K562 (cell line): Measurements from ENCODE around the gene RPS8. TPM values are rescaled to one million over a fixed set of nuclear protein-coding genes. Genes with fewer than 3 reads are reported as not detected.
A peak's percentile ranks its signal among the peaks of the same experiment; 100 is the strongest.

Experiments
- BCOR ChIP-seq: fragments of 450-650 bp; IDR thresholded peaks from 2 replicates; pipeline ENCODE4 v1.6.1; 2016
- CREM ChIP-seq: IDR thresholded peaks from 2 replicates; pipeline ENCODE4 v1.6.1; 2014; ENCODE audit warnings: antibody characterized with exemption, low read depth
- CSDE1 ChIP-seq, 2 experiments: fragments of 450-650 bp; IDR thresholded peaks; 2 replicates each; pipeline ENCODE4 v1.6.1; 2016; ENCODE audit warnings: mild to moderate bottlenecking in 1 of 2
- EHMT2 ChIP-seq: fragments of 450-650 bp; IDR thresholded peaks from 2 replicates; pipeline ENCODE4 v1.6.1; 2018; ENCODE audit warnings: antibody characterized with exemption
- HDAC8 ChIP-seq: fragments of 450-650 bp; IDR thresholded peaks from 2 replicates; pipeline ENCODE4 v1.6.1; 2016; ENCODE audit warnings: mild to moderate bottlenecking, missing genetic modification characterization, moderate library complexity, missing compliant biosample characterization
- HNRNPL ChIP-seq: fragments of 200-400 bp; formaldehyde crosslinking; IDR thresholded peaks from 2 replicates; pipeline ENCODE4 v1.6.1; 2017; ENCODE audit warnings: low read depth, mild to moderate bottlenecking, low read length
- KLF16 ChIP-seq: IDR thresholded peaks from 2 replicates; pipeline ENCODE4 v1.6.1; 2016; ENCODE audit warnings: antibody characterized with exemption
- NELFE ChIP-seq: IDR thresholded peaks from 2 replicates; pipeline ENCODE4 v1.6.1; 2011; ENCODE audit warnings: mild to moderate bottlenecking; ENCODE audit not compliant: insufficient read depth, insufficient read length
- NFRKB ChIP-seq: fragments of 450-650 bp; IDR thresholded peaks from 2 replicates; pipeline ENCODE4 v1.6.1; 2016; ENCODE audit warnings: low read depth
- POLR2H ChIP-seq: IDR thresholded peaks from 2 replicates; pipeline ENCODE4 v1.6.1; 2016; ENCODE audit warnings: missing genetic modification characterization, low read depth, mild to moderate bottlenecking, control low read depth, missing compliant biosample characterization, moderate library complexity
- RFX1 ChIP-seq: fragments of 450-650 bp; IDR thresholded peaks from 2 replicates; pipeline ENCODE4 v1.6.1; 2016; ENCODE audit warnings: mild to moderate bottlenecking, moderate library complexity
- SMAD3 ChIP-seq: fragments of 450-650 bp; formaldehyde crosslinking; conservative IDR thresholded peaks from 2 replicates; pipeline ENCODE4 v1.4.0; 2020; ENCODE audit warnings: mild to moderate bottlenecking
- SREBF1 ChIP-seq: fragments of 150-350 bp; IDR thresholded peaks from 2 replicates; pipeline ENCODE4 v1.6.1; 2014; ENCODE audit warnings: antibody characterized with exemption, low read depth, low read length, borderline replicate concordance
- TRIM25 ChIP-seq: fragments of 450-650 bp; IDR thresholded peaks from 2 replicates; pipeline ENCODE4 v1.7.0; 2016; ENCODE audit warnings: borderline replicate concordance
- ZBTB17 ChIP-seq: fragments of 450-650 bp; formaldehyde crosslinking; IDR thresholded peaks from 2 replicates; pipeline ENCODE4 v1.4.0; 2020; ENCODE audit warnings: mild to moderate bottlenecking
- ZMIZ1 ChIP-seq, 2 experiments: fragments of 150-350 bp in 1 of 2; IDR thresholded peaks; 2 replicates each; pipeline ENCODE4 v1.6.1; 2012 to 2016; ENCODE audit warnings: low read depth in 2 of 2, low read length in 2 of 2, mild to moderate bottlenecking in 1 of 2, moderate library complexity in 1 of 2
- ZNF354B ChIP-seq: fragments of 250-450 bp; sonication (Bioruptor Pico); IDR thresholded peaks from 2 replicates; pipeline ENCODE4 v1.4.0; 2020
- ZNF408 ChIP-seq: fragments of 250-450 bp; sonication (Bioruptor Pico); IDR thresholded peaks from 2 replicates; pipeline ENCODE4 v1.4.0; 2020; ENCODE audit warnings: low read depth, mild to moderate bottlenecking, moderate library complexity
- ZNF699 ChIP-seq: fragments of 250-450 bp; sonication (Bioruptor Pico); IDR thresholded peaks from 2 replicates; pipeline ENCODE4 v1.8.0; 2021; ENCODE audit warnings: mild to moderate bottlenecking, moderate library complexity; ENCODE audit not compliant: insufficient replicate concordance
- polyA plus RNA-seq, 8 experiments: library from polyadenylated mRNA; depleted of rRNA in 4 of 8; stranded (reverse) in 5 of 8; unstranded in 3 of 8; fragments of >200 nt; fragmentation: Nextera tagmentation in 2 of 8; fragmentation: Illumina TruSeq in 1 of 8; extraction: Ambion mirVana in 2 of 8; extraction: Trizol in 1 of 8; gene quantifications; 2 replicates each; pipeline versions ENCODE4 v1.2.1 to v1.2.3, GENCODE V29; 2011 to 2014; ENCODE audit warnings: inconsistent platforms in 1 of 8, missing spikeins in 1 of 8
- total RNA-seq, 7 experiments: library from RNA; depleted of rRNA in 6 of 7; stranded (reverse); fragments of >200 nt in 6 of 7; fragmentation: Illumina TruSeq in 2 of 7; extraction: Trizol in 2 of 7; gene quantifications; 2 replicates each; pipeline versions ENCODE4 v1.2.1 to v1.2.3, GENCODE V29; 2011 to 2021; ENCODE audit warnings: low replicate concordance in 1 of 7
- TF ChIP-seq, protein P1 (sequence below): fragments of 450-650 bp; IDR thresholded peaks from 2 replicates; pipeline ENCODE4 v1.6.1; 2018; ENCODE audit not compliant: partially characterized antibody

The RPS8 gene
- total and polyA plus RNA-seq, 9 of the 15 experiments (the other 6 are each of a cell fraction or from before 2014, with no cell fraction given): 2,431 to 4,168 (median 3,109) TPM

GRCh38 chr1:44808938-44809917 is 33.9 kb downstream of the RPS8 start (continued):
- TF ChIP-seq, protein P1, sequence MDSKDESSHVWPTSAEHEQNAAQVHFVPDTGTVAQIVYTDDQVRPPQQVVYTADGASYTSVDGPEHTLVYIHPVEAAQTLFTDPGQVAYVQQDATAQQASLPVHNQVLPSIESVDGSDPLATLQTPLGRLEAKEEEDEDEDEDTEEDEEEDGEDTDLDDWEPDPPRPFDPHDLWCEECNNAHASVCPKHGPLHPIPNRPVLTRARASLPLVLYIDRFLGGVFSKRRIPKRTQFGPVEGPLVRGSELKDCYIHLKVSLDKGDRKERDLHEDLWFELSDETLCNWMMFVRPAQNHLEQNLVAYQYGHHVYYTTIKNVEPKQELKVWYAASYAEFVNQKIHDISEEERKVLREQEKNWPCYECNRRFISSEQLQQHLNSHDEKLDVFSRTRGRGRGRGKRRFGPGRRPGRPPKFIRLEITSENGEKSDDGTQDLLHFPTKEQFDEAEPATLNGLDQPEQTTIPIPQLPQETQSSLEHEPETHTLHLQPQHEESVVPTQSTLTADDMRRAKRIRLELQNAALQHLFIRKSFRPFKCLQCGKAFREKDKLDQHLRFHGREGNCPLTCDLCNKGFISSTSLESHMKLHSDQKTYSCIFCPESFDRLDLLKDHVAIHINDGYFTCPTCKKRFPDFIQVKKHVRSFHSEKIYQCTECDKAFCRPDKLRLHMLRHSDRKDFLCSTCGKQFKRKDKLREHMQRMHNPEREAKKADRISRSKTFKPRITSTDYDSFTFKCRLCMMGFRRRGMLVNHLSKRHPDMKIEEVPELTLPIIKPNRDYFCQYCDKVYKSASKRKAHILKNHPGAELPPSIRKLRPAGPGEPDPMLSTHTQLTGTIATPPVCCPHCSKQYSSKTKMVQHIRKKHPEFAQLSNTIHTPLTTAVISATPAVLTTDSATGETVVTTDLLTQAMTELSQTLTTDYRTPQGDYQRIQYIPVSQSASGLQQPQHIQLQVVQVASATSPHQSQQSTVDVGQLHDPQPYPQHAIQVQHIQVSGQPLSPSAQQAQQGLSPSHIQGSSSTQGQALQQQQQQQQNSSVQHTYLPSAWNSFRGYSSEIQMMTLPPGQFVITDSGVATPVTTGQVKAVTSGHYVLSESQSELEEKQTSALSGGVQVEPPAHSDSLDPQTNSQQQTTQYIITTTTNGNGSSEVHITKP: peak; percentile 7
- TF ChIP-seq CREM (0 out of 2 replicates have a peak, but pooled peaks have one; percentile 36), RFX1 (no peak), BCOR (no peak), NFRKB (no peak), SMAD3 (CRISPR knock-in tag) (no peak), HDAC8 (tag) (no peak), CSDE1 (IDR thresholded peaks at IDR 0.05) (no peak), POLR2H (tag) (no peak), HNRNPL (no peak), ZBTB17 (CRISPR knock-in tag) (no peak), KLF16 (no peak), NELFE (no peak), ZNF354B (no peak), ZNF408 (no peak), TRIM25 (no peak), ZMIZ1 (IDR thresholded peaks at IDR 0.05; ENCODE audit: low read depth in 2 of 2, low read length in 2 of 2) (no peak), SREBF1 (no peak), EHMT2 (no peak), ZNF699 (no peak)
